HG03469 (cell line): Measurements from ENCODE around the gene CNOT6.
"Not testable (repeated sequence)": the region's sequence is repeated elsewhere in the genome, so short reads cannot be mapped to it uniquely, and the experiment has no call there.

Source experiments
- ATAC-seq: cut with Tn5 transposase; IDR thresholded peaks from one replicate; pipeline ENCODE4 v1.9.1; 2021; ENCODE audit warnings: mild to moderate bottlenecking, moderate library complexity, moderate number of reproducible peaks; ENCODE audit not compliant: unreplicated experiment

The CNOT6 gene

DNA sequence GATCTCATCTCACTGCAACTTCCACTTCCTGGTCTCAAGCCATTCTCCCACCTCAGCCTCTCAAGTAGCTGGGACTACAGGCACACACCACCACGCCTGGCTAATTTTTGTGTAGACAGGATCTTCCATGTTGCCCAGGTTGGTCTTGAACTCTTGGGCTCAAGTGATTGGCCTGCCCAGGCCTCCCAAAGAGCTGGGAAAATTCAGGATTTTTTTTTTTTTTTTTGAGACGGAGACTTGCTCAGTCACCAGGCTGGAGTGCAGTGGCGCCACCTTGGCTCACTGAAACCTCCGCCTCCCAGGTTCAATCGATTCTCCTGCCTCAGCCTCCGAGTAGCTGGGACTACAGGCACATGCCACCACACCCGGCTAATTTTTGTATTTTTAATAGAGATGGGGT lies 21.8 kb downstream of the CNOT6 start:
- not testable (repeated sequence) for ATAC-seq

DNA sequence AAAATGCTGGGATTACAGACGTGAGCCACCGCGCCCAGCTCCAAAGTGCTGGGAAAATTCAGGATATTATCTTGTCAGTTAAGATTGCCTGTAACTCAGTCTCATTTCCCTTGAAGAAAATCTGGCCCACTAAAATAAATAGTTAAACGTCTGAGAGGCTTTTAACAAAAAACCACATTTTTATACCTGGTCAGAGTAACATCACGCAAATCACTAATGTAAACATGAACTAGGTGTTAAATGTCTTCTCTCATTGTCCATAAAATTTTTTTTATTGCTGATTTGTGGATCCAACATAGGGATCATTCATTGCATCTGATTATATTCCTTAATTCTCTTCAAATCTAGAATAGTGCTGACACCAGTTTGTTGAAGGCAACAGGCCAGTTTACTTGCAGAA lies 22.3 kb downstream of the CNOT6 start:
- ATAC-seq = no peak

- ATAC-seq = no peak
These were observed 24.9 kb downstream of the CNOT6 start for GRCh38 chr5:180519098-180519497.

DNA sequence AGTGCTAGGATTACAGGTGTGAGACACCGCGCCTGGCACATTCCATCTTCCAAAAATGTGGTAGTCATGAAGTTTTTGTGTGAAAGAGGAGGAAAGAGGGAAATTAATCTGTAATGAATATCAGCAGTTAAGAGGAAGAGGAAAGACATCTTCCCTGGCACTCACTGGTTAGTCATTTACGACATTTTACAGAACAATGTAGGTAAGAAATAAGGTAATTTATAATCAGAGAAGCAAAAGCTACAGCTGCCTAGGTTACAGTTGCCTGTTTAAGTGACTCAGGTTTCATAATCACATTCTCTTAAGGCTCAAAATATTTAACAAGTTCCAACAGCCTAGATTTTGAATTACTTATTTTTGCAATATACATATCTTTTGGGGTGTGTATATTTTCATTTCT lies 26.9 kb downstream of the CNOT6 start:
- ATAC-seq = no peak

- no peak for ATAC-seq
These were observed 27.4 kb downstream of the CNOT6 start for GRCh38 chr5:180521591-180521990.

DNA sequence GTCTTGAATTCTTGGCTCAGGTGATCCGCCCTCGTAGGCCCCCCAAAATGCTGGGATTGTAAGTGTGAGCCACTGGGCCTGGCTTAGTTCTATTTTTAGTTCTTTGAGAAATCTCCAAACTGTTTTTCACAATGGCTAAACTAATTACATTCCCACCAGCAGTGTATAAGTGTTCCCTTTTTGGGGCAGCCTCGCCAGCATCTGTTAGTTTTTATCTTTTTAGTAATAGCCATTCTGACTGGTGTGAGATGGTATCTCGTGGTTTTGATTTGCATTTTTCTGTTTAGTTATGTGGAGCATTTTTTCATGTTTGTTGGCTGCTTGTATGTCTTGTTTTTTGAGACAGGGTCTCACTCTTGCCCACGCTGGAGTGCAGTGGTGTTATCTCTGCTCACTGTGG lies 28.2 kb downstream of the CNOT6 start:
- no peak for ATAC-seq

DNA sequence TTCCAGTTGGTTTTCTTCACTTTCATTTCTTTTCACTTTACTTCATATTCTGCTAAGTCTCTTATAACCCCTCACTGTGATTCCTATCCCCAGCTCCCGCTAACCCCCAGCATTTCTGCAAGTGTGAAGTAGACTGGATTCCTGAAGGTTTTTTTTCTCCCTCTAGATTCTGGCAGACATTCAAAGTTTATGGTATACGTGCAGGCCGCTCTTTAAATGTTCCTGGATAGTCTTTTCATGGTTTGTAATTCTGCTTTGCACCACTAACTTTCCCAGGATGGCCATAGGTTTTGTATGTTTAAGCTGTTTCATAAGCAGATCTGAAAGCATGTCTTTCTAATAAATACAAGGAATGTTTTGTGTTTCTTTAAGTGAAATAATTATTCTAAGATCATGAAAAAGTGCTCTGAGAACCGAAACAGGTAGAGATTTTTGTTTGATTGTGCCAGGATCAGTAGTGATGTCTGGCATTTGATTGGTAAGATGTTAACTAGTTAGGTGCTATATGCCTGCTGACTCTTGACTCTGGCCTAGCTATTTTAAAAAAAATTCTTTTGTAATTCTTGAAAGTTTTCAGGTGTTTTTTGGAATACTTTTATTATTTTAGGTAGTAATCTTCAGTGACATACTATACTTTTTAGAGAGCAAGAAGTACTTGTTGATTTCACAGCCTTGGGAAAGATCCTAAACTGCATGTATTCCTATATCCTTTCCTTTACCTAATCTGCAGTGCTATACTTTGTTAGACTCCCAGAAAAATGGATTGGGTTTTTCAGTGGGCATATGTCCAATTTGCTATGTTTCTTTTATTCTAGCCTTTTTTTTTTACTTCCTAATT lies 29.7 kb downstream of the CNOT6 start:
- ATAC-seq = no peak

DNA sequence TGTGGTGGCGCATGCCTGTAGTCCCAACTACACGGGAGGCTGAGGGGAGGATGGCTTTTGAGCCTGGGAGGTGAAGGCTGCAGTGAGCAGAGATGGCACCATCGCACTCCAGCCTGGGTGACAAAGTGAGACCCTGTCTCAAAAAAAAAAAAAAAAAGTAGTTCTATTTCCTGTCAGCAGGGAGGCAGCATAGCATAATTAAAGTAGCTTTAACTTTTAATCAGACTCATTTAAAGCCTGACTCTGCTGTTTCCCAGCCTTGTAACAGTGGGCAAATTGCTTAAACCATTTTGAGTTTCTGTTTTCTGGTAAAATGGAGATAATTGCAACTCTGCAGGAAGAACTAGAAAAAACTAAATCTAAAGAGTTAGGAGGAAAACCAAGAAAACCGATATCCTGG lies 31.2 kb downstream of the CNOT6 start:
- ATAC-seq = no peak

GRCh38 chr5:180526269-180526668 lies 32.1 kb downstream of the CNOT6 start:
- no peak for ATAC-seq

DNA sequence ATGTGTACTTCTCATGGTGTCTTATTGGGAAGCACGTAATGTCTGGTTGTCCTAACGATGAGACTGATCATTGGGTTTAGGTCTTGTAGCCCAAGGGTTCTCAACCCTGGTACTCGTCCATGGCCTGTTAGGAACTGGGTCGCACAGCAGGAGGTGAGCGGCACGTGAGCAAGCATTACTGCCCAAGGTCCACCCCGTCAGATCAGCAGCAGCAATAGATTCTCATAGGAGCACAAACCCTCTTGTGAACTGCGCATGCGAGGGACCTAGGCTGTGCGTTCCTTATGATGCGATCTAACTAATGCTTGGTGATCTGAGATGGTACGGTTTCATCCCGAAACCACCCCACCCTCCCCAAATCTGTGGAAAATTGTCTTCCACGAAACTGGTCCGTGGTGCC lies 33.5 kb downstream of the CNOT6 start:
- no peak for ATAC-seq

GRCh38 chr5:180531036-180531585 lies 36.9 kb downstream of the CNOT6 start:
- ATAC-seq = not testable (repeated sequence)

- no peak for ATAC-seq
These were observed 38.1 kb downstream of the CNOT6 start for GRCh38 chr5:180532268-180532667.

GRCh38 chr5:180533845-180534244 lies 39.7 kb downstream of the CNOT6 start:
- no peak for ATAC-seq

DNA sequence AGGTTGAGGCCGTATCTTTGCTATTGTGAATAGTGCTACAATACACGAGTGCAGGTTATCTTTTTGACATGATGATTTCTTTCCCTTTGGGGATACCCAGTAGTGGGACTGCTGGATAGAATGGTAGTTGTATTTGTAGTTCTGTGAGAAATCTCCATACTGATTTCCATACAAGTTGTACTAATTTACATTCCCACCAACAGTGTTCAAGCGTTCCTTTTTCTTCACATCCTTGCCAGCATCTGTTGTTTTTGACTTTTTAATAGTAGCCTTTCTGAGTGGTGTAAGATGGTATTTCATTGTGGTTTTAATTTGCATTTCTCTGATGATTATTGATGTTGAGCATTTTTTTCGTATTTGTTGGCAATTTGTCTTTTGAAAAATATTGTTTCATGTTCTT lies 41.4 kb downstream of the CNOT6 start:
- ATAC-seq = no peak

DNA sequence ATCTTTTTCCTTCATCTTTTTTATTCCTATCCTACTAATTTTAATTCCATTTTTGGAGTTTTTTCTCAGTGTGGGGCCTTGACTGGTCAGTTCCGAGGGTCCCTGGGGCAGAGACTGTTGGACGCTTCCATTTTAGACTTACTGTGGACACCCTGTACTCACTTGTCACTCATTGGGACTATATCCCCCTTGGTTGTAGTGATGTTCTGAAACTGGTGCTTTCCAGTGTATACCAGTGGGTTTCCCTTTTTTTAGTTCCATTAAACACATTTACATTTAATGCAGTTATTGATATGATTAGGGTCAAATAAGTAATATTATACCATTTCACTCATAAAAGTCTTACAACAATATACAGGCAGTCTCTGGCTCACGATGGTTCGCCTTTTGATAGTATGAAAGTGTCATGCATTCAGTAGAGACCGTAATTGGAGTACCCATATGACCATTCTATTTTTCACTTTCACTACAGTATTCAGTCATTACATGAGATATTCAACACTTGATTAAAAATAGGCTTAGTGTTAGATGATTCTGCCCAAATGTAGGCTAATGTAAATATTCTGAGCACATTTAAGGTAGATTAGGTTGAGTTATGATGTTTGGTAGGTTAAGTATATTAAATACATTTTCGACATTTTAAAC lies 46.0 kb downstream of the CNOT6 start:
- ATAC-seq = peak; percentile 60

DNA sequence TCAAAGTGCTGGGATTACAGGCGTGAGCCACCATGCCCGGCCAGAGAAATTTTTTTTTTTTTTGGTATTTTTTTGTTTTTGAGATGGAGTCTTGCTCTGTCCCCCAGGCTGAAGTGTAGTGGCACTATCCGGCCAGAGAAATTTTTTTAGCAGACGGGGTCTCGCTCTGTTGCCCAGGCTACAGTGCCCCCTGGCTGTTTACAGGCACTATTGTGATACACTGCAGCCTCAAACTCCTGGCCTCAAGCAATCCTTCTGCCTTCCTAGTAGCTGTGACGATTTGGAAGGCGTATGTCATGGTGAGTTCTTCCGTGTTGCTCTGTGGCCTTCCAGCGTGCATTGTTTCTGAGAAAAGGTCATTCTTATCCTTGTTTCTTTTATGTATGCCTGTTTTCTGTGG lies 47.5 kb downstream of the CNOT6 start:
- ATAC-seq = no peak

- ATAC-seq = no peak
These were observed 51.1 kb downstream of the CNOT6 start for GRCh38 chr5:180545248-180545647.

GRCh38 chr5:180548563-180548962 lies 54.4 kb downstream of the CNOT6 start:
- ATAC-seq = no peak

- no peak for ATAC-seq
These were observed 59.4 kb downstream of the CNOT6 start for GRCh38 chr5:180553530-180553929.

DNA sequence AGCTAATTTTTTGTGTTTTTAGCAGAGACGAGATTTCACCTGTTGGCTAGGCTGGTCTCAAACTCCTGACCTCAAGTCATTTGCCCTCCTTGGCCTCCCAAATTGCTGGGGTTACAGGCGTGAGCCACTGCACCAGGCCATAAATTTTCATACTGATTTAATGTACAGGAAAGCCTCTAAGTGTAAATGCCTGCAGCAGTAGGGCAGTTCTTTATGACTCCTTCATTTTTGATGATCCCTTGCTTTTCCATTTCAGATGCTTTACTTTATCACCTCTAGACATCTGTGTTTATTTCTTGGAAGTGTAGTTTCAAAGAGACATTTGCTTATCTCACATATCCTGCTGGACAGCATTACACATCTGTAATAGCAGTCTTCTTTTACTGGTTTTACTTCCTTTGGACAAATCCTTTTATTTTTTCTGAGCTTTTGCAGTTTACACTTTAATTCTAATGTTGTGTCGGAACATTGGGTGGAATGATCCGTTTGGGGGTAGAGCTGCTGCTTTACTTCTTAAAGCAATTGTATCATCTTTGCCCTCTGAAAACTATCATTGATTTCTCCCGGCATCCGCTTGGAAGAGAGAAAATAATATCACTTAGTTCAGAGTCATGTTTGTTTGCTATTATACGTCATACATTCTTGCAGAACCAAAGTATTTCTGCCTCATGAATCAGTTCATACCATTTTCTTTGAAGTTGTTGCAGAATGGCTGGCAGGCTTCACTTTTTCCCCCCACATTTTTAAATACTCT lies 61.2 kb downstream of the CNOT6 start:
- no peak for ATAC-seq

GRCh38 chr5:180557217-180557809 lies 63.1 kb downstream of the CNOT6 start:
- no peak for ATAC-seq
